NT2/D1 (cell line): ENCODE data around the gene SLC47A1.

Experiments used
- SUZ12 ChIP-seq: IDR thresholded peaks from 2 replicates; pipeline ENCODE4 v1.6.1; 2011; ENCODE audit not compliant: insufficient read length, insufficient read depth; ENCODE audit errors: extremely low read depth
- YY1 ChIP-seq: IDR thresholded peaks from 2 replicates; pipeline ENCODE4 v1.6.1; 2011; ENCODE audit not compliant: insufficient read length, insufficient read depth
- ZNF274 ChIP-seq: IDR thresholded peaks from 2 replicates; pipeline ENCODE4 v1.6.1; 2011; ENCODE audit warnings: mild to moderate bottlenecking, low read depth, low read length

- no peak for TF ChIP-seq ZNF274
- no peak for TF ChIP-seq YY1
- TF ChIP-seq SUZ12, result no peak
These were observed 84.4 kb downstream of the SLC47A1 start for GRCh38 chr17:19618015-19618414.
